Astrocyte (in vitro differentiated cells and primary cell): ENCODE measurements around the gene MAPK8IP1.

Source experiments
- EZH2 ChIP-seq: IDR thresholded peaks from 2 replicates; pipeline ENCODE4 v1.6.1; 2012; ENCODE audit warnings: mild to moderate bottlenecking, low read length, inconsistent platforms; ENCODE audit not compliant: insufficient read depth
- TF ChIP-seq, protein P1 (sequence below): IDR thresholded peaks from 2 replicates; pipeline ENCODE4 v1.5.1; 2011; ENCODE audit warnings: low read depth, mild to moderate bottlenecking, inconsistent platforms, low read length, moderate library complexity; ENCODE audit not compliant: insufficient read depth

DNA sequence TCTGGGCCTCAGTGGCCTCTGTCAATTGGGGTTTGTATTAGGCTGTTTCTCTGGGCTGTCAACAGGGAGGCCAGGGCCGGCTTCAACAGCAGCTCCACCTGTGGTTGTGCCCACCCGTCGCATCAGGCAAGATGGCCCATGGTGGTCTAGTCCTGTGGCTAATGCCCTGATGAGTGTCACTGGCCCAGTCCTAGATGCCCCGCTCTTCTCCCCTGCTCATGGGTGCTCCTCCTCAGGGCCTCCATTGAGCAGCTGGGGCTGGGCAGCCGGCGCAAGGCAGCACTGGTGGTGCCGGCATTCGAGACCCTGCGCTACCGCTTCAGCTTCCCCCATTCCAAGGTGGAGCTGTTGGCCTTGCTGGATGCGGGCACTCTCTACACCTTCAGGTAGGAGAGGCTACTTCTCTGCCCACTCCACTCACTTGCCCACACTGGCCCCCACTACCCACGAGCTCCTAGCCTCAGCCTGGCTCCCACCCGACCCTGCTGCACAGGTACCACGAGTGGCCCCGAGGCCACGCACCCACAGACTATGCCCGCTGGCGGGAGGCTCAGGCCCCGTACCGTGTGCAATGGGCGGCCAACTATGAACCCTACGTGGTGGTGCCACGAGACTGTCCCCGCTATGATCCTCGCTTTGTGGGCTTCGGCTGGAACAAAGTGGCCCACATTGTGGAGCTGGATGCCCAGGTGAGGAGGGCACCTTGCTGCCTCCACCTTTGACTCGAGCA, 42.4 kb downstream of the MAPK8IP1 start:
- TF ChIP-seq, protein P1, sequence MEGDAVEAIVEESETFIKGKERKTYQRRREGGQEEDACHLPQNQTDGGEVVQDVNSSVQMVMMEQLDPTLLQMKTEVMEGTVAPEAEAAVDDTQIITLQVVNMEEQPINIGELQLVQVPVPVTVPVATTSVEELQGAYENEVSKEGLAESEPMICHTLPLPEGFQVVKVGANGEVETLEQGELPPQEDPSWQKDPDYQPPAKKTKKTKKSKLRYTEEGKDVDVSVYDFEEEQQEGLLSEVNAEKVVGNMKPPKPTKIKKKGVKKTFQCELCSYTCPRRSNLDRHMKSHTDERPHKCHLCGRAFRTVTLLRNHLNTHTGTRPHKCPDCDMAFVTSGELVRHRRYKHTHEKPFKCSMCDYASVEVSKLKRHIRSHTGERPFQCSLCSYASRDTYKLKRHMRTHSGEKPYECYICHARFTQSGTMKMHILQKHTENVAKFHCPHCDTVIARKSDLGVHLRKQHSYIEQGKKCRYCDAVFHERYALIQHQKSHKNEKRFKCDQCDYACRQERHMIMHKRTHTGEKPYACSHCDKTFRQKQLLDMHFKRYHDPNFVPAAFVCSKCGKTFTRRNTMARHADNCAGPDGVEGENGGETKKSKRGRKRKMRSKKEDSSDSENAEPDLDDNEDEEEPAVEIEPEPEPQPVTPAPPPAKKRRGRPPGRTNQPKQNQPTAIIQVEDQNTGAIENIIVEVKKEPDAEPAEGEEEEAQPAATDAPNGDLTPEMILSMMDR: no peak
- no peak for TF ChIP-seq EZH2
